ENCODE results near the gene TBC1D2B. TPM values are rescaled to one million over a fixed set of nuclear protein-coding genes. Genes with fewer than 3 reads are reported as not detected.

Gene TBC1D2B
- total RNA-seq, 1 donor from 2014 or later, result 22.1 TPM

GRCh38 chr15:78059110-78059839 lies 18.2 kb downstream of the TBC1D2B start:
- Mint-ChIP-seq H3K36me3 (no peaks in the 10 kb centered on the region), H3K27ac (no peak overlapping the region), H3K4me3 (no peak overlapping the region), H3K9me3 (no peaks in the 10 kb centered on the region), H3K27me3 (no peaks in the 10 kb centered on the region), H3K4me1 (ENCODE audit: unreplicated experiment) (peaks cover 33% of the 10 kb centered on the region)
- DNase-seq (ENCODE audit: extremely low spot score, unreplicated experiment), result no peak
- no peak for TF ChIP-seq CTCF (conservative IDR thresholded peaks at IDR 0.05)

GRCh38 chr15:78058401-78058935 lies 19.0 kb downstream of the TBC1D2B start:
- Mint-ChIP-seq H3K36me3 (no peaks in the 10 kb centered on the region), H3K9me3 (no peaks in the 10 kb centered on the region), H3K4me3 (no peak overlapping the region), H3K27me3 (no peaks in the 10 kb centered on the region), H3K27ac (no peak overlapping the region), H3K4me1 (ENCODE audit: unreplicated experiment) (peaks cover 33% of the 10 kb centered on the region)
- TF ChIP-seq CTCF (conservative IDR thresholded peaks at IDR 0.05), result no peak
- no peak for DNase-seq (ENCODE audit: extremely low spot score, unreplicated experiment)

GRCh38 chr15:78057803-78058202 lies 19.7 kb downstream of the TBC1D2B start:
- no peaks in the 10 kb centered on the region for H3K9me3 Mint-ChIP-seq
- no peaks in the 10 kb centered on the region for H3K27me3 Mint-ChIP-seq
- no peak overlapping the region for H3K27ac Mint-ChIP-seq
- H3K4me3 Mint-ChIP-seq, result no peak overlapping the region
- H3K4me1 Mint-ChIP-seq (ENCODE audit: unreplicated experiment), result peaks cover 28% of the 10 kb centered on the region
- no peak for DNase-seq (ENCODE audit: extremely low spot score, unreplicated experiment)
- H3K36me3 Mint-ChIP-seq, result no peaks in the 10 kb centered on the region
- no peak for TF ChIP-seq CTCF (conservative IDR thresholded peaks at IDR 0.05)

- peak overlapping the region; percentile 41 for H3K27ac Mint-ChIP-seq
- no peak overlapping the region for H3K4me3 Mint-ChIP-seq
- no peaks in the 10 kb centered on the region for H3K9me3 Mint-ChIP-seq
- TF ChIP-seq CTCF (conservative IDR thresholded peaks at IDR 0.05), result no peak
- no peaks in the 10 kb centered on the region for H3K27me3 Mint-ChIP-seq
- DNase-seq (ENCODE audit: extremely low spot score, unreplicated experiment), result no peak
- H3K36me3 Mint-ChIP-seq, result no peaks in the 10 kb centered on the region
- peaks cover 28% of the 10 kb centered on the region for H3K4me1 Mint-ChIP-seq (ENCODE audit: unreplicated experiment)
Observed at GRCh38 chr15:78056714-78057269, 20.7 kb downstream of the TBC1D2B start.

- DNase-seq (ENCODE audit: extremely low spot score, unreplicated experiment), result no peak
- no peak for TF ChIP-seq CTCF (conservative IDR thresholded peaks at IDR 0.05)
- H3K9me3 Mint-ChIP-seq, result no peaks in the 10 kb centered on the region
- peak overlapping the region; percentile 6 for H3K4me3 Mint-ChIP-seq
- H3K4me1 Mint-ChIP-seq (ENCODE audit: unreplicated experiment), result peaks cover 29% of the 10 kb centered on the region
- no peaks in the 10 kb centered on the region for H3K27me3 Mint-ChIP-seq
- no peaks in the 10 kb centered on the region for H3K36me3 Mint-ChIP-seq
- H3K27ac Mint-ChIP-seq, result peak overlapping the region; percentile 29
Observed at GRCh38 chr15:78055919-78056713, 21.4 kb downstream of the TBC1D2B start.
